Activated CD4-positive, alpha-beta T cell treated with anti-CD3 and anti-CD28 coated beads for 4 hours (primary cell): Measurements from ENCODE around the gene PROM1.

Experiments
- DNase-seq, 2 donors: peaks; one replicate each; pipeline ENCODE4 v3.0.0-alpha.2; 2020

Gene PROM1

GRCh38 chr4:16106956-16107355, 23.1 kb upstream of the PROM1 start:
- DNase-seq = no peak

GRCh38 chr4:16104520-16104919, 20.7 kb upstream of the PROM1 start:
- DNase-seq = no peak

- no peak for DNase-seq
Observed at GRCh38 chr4:16102356-16102755, 18.5 kb upstream of the PROM1 start.

GRCh38 chr4:16100833-16101232, 17.0 kb upstream of the PROM1 start:
- DNase-seq = no peak

GRCh38 chr4:16092682-16093319, 9.0 kb upstream of the PROM1 start:
- DNase-seq = no peak

GRCh38 chr4:16090096-16090705, 6.4 kb upstream of the PROM1 start:
- no peak for DNase-seq

- no peak for DNase-seq
Observed at GRCh38 chr4:16089156-16089555, 5.3 kb upstream of the PROM1 start.

- DNase-seq = no peak
Observed at GRCh38 chr4:16088601-16089000, 4.8 kb upstream of the PROM1 start.

GRCh38 chr4:16085822-16086221, 2.0 kb upstream of the PROM1 start:
- no peak for DNase-seq

- no peak for DNase-seq
Observed at GRCh38 chr4:16082426-16083240, 1.2 kb downstream of the PROM1 start.

GRCh38 chr4:16082041-16082425, 1.8 kb downstream of the PROM1 start:
- no peak for DNase-seq

- no peak for DNase-seq
Observed at GRCh38 chr4:16079046-16079445, 4.8 kb downstream of the PROM1 start.

GRCh38 chr4:16078195-16078760, 5.5 kb downstream of the PROM1 start:
- no peak for DNase-seq

GRCh38 chr4:16077786-16078185, 6.0 kb downstream of the PROM1 start:
- DNase-seq = no peak

- DNase-seq = no peak
Observed at GRCh38 chr4:16075975-16076757, 7.7 kb downstream of the PROM1 start.

- no peak for DNase-seq
Observed at GRCh38 chr4:16075061-16075460, 8.8 kb downstream of the PROM1 start.

GRCh38 chr4:16072168-16072567, 11.7 kb downstream of the PROM1 start:
- DNase-seq = no peak

- no peak for DNase-seq
Observed at GRCh38 chr4:16070203-16070602, 13.6 kb downstream of the PROM1 start.

- no peak for DNase-seq
Observed at GRCh38 chr4:16067515-16067914, 16.3 kb downstream of the PROM1 start.

GRCh38 chr4:16066586-16067128, 17.2 kb downstream of the PROM1 start:
- no peak for DNase-seq

GRCh38 chr4:16065066-16065465, 18.8 kb downstream of the PROM1 start:
- DNase-seq = no peak

- DNase-seq = no peak
Observed at GRCh38 chr4:16062601-16063000, 21.2 kb downstream of the PROM1 start.
